Measurements from ENCODE around the gene ETS1. TPM values are rescaled to one million over a fixed set of nuclear protein-coding genes. Genes with fewer than 3 reads are reported as not detected.

Gene ETS1
- total and polyA plus RNA-seq, 4 donors: 27.7 to 36.3 (median 31.8) TPM

- WGBS (ENCODE audit: insufficient coverage): 19% methylated on average over 8 of the region's 8 CpGs
- H3K9me3 ChIP-seq (ENCODE audit: control insufficient read depth, insufficient read depth, low read length): no peaks in the 10 kb centered on the region
- H3K27me3 ChIP-seq (ENCODE audit: control insufficient read depth, insufficient read depth, low read length): no peaks in the 10 kb centered on the region
- no peak overlapping the region for H3K4me3 ChIP-seq (ENCODE audit: low read depth, low read length)
- H3K36me3 ChIP-seq (ENCODE audit: control insufficient read depth, insufficient read depth, low read length): no peaks in the 10 kb centered on the region
- H3K27ac ChIP-seq (ENCODE audit: low read depth, low read length): peak overlapping the region; percentile 54
- H3K4me1 ChIP-seq (ENCODE audit: control insufficient read depth, insufficient read depth, low read length): peaks cover 21% of the 10 kb centered on the region
- peak in 2 of 6 donors; percentile 13 to 64 for DNase-seq (ENCODE audit: low read depth in 4 of 6, low spot score in 6 of 6)
These were observed 163.1 kb downstream of the ETS1 start for GRCh38 chr11:128424271-128424711.

DNA sequence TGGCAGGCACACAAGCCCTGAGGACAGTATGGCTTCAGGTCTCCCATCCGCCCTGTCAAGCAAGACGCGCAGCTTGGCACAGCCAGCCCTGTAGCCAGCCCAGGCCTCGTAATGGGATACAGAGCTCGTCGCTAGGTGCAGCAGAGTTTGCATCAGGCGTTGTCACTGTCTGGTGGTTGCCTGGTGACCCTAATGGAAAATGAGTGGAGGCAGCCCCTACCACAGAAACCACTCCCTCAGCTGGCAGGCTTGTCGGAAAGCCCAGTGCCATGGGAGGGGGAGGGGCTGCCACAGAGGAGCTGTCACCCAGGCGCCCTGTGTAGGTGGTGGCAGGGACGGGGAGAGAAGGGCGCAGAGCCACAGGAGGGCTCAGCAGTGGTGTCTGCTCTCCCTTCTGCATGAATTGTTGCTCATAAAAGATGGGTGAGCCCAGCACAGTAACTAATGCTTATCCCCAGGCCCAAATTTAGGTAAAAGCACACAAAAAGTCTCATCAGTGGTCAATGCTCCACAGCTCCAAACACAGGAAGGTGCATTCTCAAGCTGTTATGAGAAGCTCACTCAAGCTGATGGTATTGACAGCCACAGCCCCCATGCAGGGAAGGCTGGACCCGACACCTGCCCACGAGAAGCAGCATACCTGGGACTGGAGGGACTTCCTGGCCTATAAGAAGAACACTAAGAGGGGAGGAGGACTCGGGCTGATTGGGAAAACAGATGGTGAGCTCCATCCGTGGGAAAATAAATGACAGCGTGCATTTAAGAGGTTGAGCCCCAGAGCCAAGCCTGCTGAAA is 164.6 kb downstream of the ETS1 start:
- peak in 5 of 6 donors; percentile 21 to 77 (median 37) for DNase-seq (ENCODE audit: low read depth in 4 of 6, low spot score in 6 of 6)
- Histone ChIP-seq H3K9me3 (ENCODE audit: control insufficient read depth, insufficient read depth, low read length) (no peaks in the 10 kb centered on the region), H3K27ac (ENCODE audit: low read depth, low read length) (no peak overlapping the region), H3K36me3 (ENCODE audit: control insufficient read depth, insufficient read depth, low read length) (no peaks in the 10 kb centered on the region), H3K27me3 (ENCODE audit: control insufficient read depth, insufficient read depth, low read length) (no peaks in the 10 kb centered on the region), H3K4me1 (ENCODE audit: control insufficient read depth, insufficient read depth, low read length) (peaks cover 21% of the 10 kb centered on the region), H3K4me3 (ENCODE audit: low read depth, low read length) (no peak overlapping the region)
- 64% methylated on average over 12 of the region's 16 CpGs for WGBS (ENCODE audit: insufficient coverage)

DNA sequence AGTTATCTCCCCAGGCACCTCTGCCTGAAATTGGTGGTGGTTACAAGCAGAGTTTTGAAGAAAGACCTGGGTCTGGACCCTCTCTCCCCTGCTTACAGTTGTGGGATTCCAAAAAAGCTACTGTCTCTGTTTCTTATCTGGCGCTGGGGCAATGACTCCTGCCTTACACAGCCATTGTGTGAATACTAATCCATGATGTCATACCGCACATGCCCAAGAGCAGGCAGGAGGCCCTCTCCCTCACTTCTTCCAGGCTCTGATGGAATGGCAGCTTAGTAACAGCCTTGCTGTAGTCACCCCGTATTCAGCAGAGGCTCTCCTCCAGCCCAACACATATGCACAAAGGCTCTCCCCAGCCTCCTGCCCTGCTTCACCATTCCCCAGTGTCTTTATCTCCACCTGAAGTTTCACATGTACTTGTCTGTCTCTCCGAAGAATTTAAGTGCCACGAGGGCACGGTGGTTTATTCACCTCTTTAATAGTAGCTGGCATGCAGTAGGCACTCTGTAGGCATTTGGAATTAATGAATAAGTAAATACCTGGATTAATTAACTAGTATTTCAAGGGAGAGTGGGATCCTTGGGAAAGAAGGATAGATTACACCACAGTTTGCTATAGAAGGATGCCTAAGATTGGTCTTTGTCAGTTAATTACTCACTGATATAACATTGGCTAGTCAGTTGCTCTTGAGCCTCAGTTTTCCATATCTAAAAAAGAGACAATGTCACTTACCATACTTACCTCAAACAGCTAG is 165.6 kb downstream of the ETS1 start:
- DNase-seq (ENCODE audit: low read depth in 4 of 6, low spot score in 6 of 6): no peak
- no peaks in the 10 kb centered on the region for H3K9me3 ChIP-seq (ENCODE audit: control insufficient read depth, insufficient read depth, low read length)
- WGBS (ENCODE audit: insufficient coverage): 66% methylated on average over 3 of the region's 6 CpGs
- H3K27ac ChIP-seq (ENCODE audit: low read depth, low read length): no peak overlapping the region
- no peaks in the 10 kb centered on the region for H3K36me3 ChIP-seq (ENCODE audit: control insufficient read depth, insufficient read depth, low read length)
- H3K4me1 ChIP-seq (ENCODE audit: control insufficient read depth, insufficient read depth, low read length): peaks cover 21% of the 10 kb centered on the region
- H3K4me3 ChIP-seq (ENCODE audit: low read depth, low read length): no peak overlapping the region
- no peaks in the 10 kb centered on the region for H3K27me3 ChIP-seq (ENCODE audit: control insufficient read depth, insufficient read depth, low read length)

GRCh38 chr11:128420951-128421350 is 166.4 kb downstream of the ETS1 start:
- Histone ChIP-seq H3K27me3 (ENCODE audit: control insufficient read depth, insufficient read depth, low read length) (no peaks in the 10 kb centered on the region), H3K27ac (ENCODE audit: low read depth, low read length) (no peak overlapping the region), H3K4me3 (ENCODE audit: low read depth, low read length) (no peak overlapping the region), H3K36me3 (ENCODE audit: control insufficient read depth, insufficient read depth, low read length) (no peaks in the 10 kb centered on the region), H3K4me1 (ENCODE audit: control insufficient read depth, insufficient read depth, low read length) (peaks cover 21% of the 10 kb centered on the region), H3K9me3 (ENCODE audit: control insufficient read depth, insufficient read depth, low read length) (no peaks in the 10 kb centered on the region)
- no peak for DNase-seq (ENCODE audit: low read depth in 4 of 6, low spot score in 6 of 6)
- no CpG with 5 or more reads among the region's 4 CpGs for WGBS (ENCODE audit: insufficient coverage)

DNA sequence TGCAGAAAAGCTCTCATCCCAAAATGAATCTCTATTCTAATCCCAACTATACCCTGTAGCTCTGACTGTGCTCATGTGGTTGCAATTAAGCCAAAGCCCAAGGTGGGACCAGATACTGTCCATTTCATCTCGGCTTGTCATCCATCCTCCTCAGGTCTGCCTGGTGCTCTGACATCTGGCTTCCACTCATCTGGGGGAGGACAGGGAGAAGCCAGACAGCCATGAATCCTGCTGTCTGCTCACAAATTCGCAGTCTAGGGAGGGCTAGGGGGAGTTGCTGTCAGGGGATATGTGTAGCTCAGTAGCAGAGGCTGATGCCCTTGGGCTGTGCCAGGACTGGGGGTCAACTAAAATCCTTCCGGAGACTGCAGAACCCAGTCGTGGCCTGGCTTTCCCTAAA is 167.1 kb downstream of the ETS1 start:
- Histone ChIP-seq H3K4me3 (ENCODE audit: low read depth, low read length) (no peak overlapping the region), H3K4me1 (ENCODE audit: control insufficient read depth, insufficient read depth, low read length) (peaks cover 21% of the 10 kb centered on the region), H3K27ac (ENCODE audit: low read depth, low read length) (no peak overlapping the region), H3K9me3 (ENCODE audit: control insufficient read depth, insufficient read depth, low read length) (no peaks in the 10 kb centered on the region), H3K36me3 (ENCODE audit: control insufficient read depth, insufficient read depth, low read length) (no peaks in the 10 kb centered on the region), H3K27me3 (ENCODE audit: control insufficient read depth, insufficient read depth, low read length) (no peaks in the 10 kb centered on the region)
- peak in 1 of 6 donors; percentile 20 for DNase-seq (ENCODE audit: low read depth in 4 of 6, low spot score in 6 of 6)
- 81% methylated on average over 4 of the region's 4 CpGs for WGBS (ENCODE audit: insufficient coverage)

GRCh38 chr11:128419012-128419767 is 168.2 kb downstream of the ETS1 start:
- H3K4me3 ChIP-seq (ENCODE audit: low read depth, low read length): no peak overlapping the region
- no peaks in the 10 kb centered on the region for H3K9me3 ChIP-seq (ENCODE audit: control insufficient read depth, insufficient read depth, low read length)
- peaks cover 12% of the 10 kb centered on the region for H3K4me1 ChIP-seq (ENCODE audit: control insufficient read depth, insufficient read depth, low read length)
- H3K27ac ChIP-seq (ENCODE audit: low read depth, low read length): no peak overlapping the region
- no peaks in the 10 kb centered on the region for H3K27me3 ChIP-seq (ENCODE audit: control insufficient read depth, insufficient read depth, low read length)
- no peaks in the 10 kb centered on the region for H3K36me3 ChIP-seq (ENCODE audit: control insufficient read depth, insufficient read depth, low read length)
- WGBS (ENCODE audit: insufficient coverage): 95% methylated on average over 5 of the region's 7 CpGs
- no peak for DNase-seq (ENCODE audit: low read depth in 4 of 6, low spot score in 6 of 6)

GRCh38 chr11:128417607-128418324 is 169.6 kb downstream of the ETS1 start:
- H3K27me3 ChIP-seq (ENCODE audit: control insufficient read depth, insufficient read depth, low read length): no peaks in the 10 kb centered on the region
- no peak overlapping the region for H3K27ac ChIP-seq (ENCODE audit: low read depth, low read length)
- peaks cover 5% of the 10 kb centered on the region for H3K4me1 ChIP-seq (ENCODE audit: control insufficient read depth, insufficient read depth, low read length)
- no peaks in the 10 kb centered on the region for H3K36me3 ChIP-seq (ENCODE audit: control insufficient read depth, insufficient read depth, low read length)
- peak in 2 of 6 donors; percentile 28 to 54 for DNase-seq (ENCODE audit: low read depth in 4 of 6, low spot score in 6 of 6)
- H3K4me3 ChIP-seq (ENCODE audit: low read depth, low read length): no peak overlapping the region
- no peaks in the 10 kb centered on the region for H3K9me3 ChIP-seq (ENCODE audit: control insufficient read depth, insufficient read depth, low read length)
- WGBS (ENCODE audit: insufficient coverage): 100% methylated on average over 1 of the region's 5 CpGs

GRCh38 chr11:128416976-128417375 is 170.4 kb downstream of the ETS1 start:
- Histone ChIP-seq H3K4me3 (ENCODE audit: low read depth, low read length) (no peak overlapping the region), H3K27me3 (ENCODE audit: control insufficient read depth, insufficient read depth, low read length) (no peaks in the 10 kb centered on the region), H3K36me3 (ENCODE audit: control insufficient read depth, insufficient read depth, low read length) (no peaks in the 10 kb centered on the region), H3K4me1 (ENCODE audit: control insufficient read depth, insufficient read depth, low read length) (no peaks in the 10 kb centered on the region), H3K27ac (ENCODE audit: low read depth, low read length) (no peak overlapping the region), H3K9me3 (ENCODE audit: control insufficient read depth, insufficient read depth, low read length) (no peaks in the 10 kb centered on the region)
- DNase-seq (ENCODE audit: low read depth in 4 of 6, low spot score in 6 of 6): no peak
- 100% methylated on average over 1 of the region's 1 CpG for WGBS (ENCODE audit: insufficient coverage)

DNA sequence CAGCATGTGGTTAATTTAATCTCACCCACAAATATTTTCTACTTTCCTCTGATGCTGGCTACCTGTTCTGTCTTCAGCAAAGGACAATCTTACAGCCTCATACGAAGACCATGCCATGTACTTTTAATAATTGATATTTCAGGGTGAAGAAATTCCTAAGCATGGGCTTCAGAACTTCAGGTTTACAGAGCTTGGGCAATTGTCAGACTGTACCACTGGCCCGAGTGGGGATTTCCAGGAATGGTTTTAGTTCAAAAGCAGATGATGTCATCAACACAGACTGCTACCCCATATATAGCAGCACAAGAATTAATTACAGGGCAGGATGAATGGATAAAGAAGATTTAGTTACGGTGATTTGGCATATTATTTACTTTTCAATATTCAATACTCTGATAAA is 171.8 kb downstream of the ETS1 start:
- Histone ChIP-seq H3K27me3 (ENCODE audit: control insufficient read depth, insufficient read depth, low read length) (no peaks in the 10 kb centered on the region), H3K36me3 (ENCODE audit: control insufficient read depth, insufficient read depth, low read length) (no peaks in the 10 kb centered on the region), H3K4me1 (ENCODE audit: control insufficient read depth, insufficient read depth, low read length) (no peaks in the 10 kb centered on the region), H3K27ac (ENCODE audit: low read depth, low read length) (no peak overlapping the region), H3K9me3 (ENCODE audit: control insufficient read depth, insufficient read depth, low read length) (no peaks in the 10 kb centered on the region), H3K4me3 (ENCODE audit: low read depth, low read length) (no peak overlapping the region)
- no CpG with 5 or more reads among the region's 3 CpGs for WGBS (ENCODE audit: insufficient coverage)
- no peak for DNase-seq (ENCODE audit: low read depth in 4 of 6, low spot score in 6 of 6)

All from spinal cord (tissue), 10 donors.